H1 (cell line): ENCODE data around the gene SIM2. TPM values are rescaled to one million over a fixed set of nuclear protein-coding genes. Genes with fewer than 3 reads are reported as not detected.

Experiments
- CTCF ChIA-PET: fragments of 300-600 bp; sonication (Branson Sonifier 250); formaldehyde crosslinking; loops from one replicate; lab custom pipeline; 2021; ENCODE audit not compliant: partially characterized antibody; lab: Charles Lee
- POLR2A ChIA-PET: fragments of 300-600 bp; sonication (Branson Sonifier 250); formaldehyde crosslinking; loops from one replicate; lab custom pipeline; 2021; ENCODE audit warnings: inconsistent platforms; ENCODE audit not compliant: partially characterized antibody; lab: Charles Lee
- DNase-seq, 2 experiments: peaks; one replicate each; pipeline versions ENCODE4 v3.0.0 to v3.0.0-alpha.2; 2010 to 2022; ENCODE audit warnings: low spot score in 2 of 2, low read depth in 1 of 2, mixed read lengths in 1 of 2
- FAIRE-seq: peaks from 2 replicates; lab custom pipeline; 2011; peaks lifted over from hg19 to GRCh38; lab: Jason Lieb, UNC
- H2AFZ ChIP-seq: 2 replicates; pipeline ENCODE4 v1.8.1; 2012; ENCODE audit warnings: low read length, inconsistent platforms
- H2AK5ac ChIP-seq: 2 replicates; pipeline ENCODE4 v1.6.1; 2013; ENCODE audit warnings: low read depth, low read length
- H2BK120ac ChIP-seq: replicated peaks from 2 replicates; pipeline ENCODE3; 2013; ENCODE audit warnings: low read depth, low read length, inconsistent platforms
- H2BK12ac ChIP-seq: 2 replicates; pipeline ENCODE4 v1.6.1; 2013; ENCODE audit warnings: low read depth, low read length
- H2BK15ac ChIP-seq: 2 replicates; pipeline ENCODE4 v1.6.1; 2013; ENCODE audit warnings: low read length
- H2BK20ac ChIP-seq: 2 replicates; pipeline ENCODE4 v1.6.1; 2013; ENCODE audit warnings: low read length
- H2BK5ac ChIP-seq: 2 replicates; pipeline ENCODE4 v1.6.1; 2013; ENCODE audit warnings: low read depth, low read length
- H3K14ac ChIP-seq: 2 replicates; pipeline ENCODE4 v1.6.1; 2013; ENCODE audit warnings: inconsistent platforms; ENCODE audit not compliant: insufficient read length
- H3K18ac ChIP-seq: 2 replicates; pipeline ENCODE4 v1.6.1; 2013; ENCODE audit warnings: low read length; ENCODE audit errors: extremely low read depth
- H3K23ac ChIP-seq: 2 replicates; pipeline ENCODE4 v1.6.1; 2013; ENCODE audit warnings: inconsistent platforms; ENCODE audit not compliant: insufficient read length
- H3K23me2 ChIP-seq: 2 replicates; pipeline ENCODE4 v1.6.1; 2013; ENCODE audit warnings: low read depth, low read length
- H3K27ac ChIP-seq: 2 replicates; pipeline ENCODE4 v1.6.1; 2011; ENCODE audit warnings: low read depth, low read length, inconsistent platforms
- H3K27me3 ChIP-seq, 4 experiments: replicated peaks in 1 of 4; 1 replicate in 1 of 4; 2 replicates in 3 of 4; pipeline versions ENCODE4 v1.6.1 to v1.8.1; 2011 to 2013; ENCODE audit warnings: low read length in 3 of 4, mild to moderate bottlenecking in 3 of 4, inconsistent platforms in 2 of 4, mixed read lengths in 2 of 4, moderate library complexity in 1 of 4; ENCODE audit not compliant: control insufficient read depth in 3 of 4, insufficient read depth in 3 of 4; ENCODE audit errors: extremely low read depth in 1 of 4
- H3K36me3 ChIP-seq, 4 experiments: 2 replicates each; pipeline versions ENCODE4 v1.6.1 to v1.8.1; 2011 to 2013; ENCODE audit warnings: mild to moderate bottlenecking in 4 of 4, low read length in 3 of 4, moderate library complexity in 2 of 4, control low read depth in 1 of 4, inconsistent platforms in 1 of 4; ENCODE audit not compliant: insufficient read depth in 4 of 4, control insufficient read depth in 2 of 4
- H3K4ac ChIP-seq: replicated peaks from 2 replicates; pipeline ENCODE3; 2013; ENCODE audit warnings: low read length, low read depth, mixed read lengths, inconsistent platforms; ENCODE audit not compliant: insufficient read length
- H3K4me1 ChIP-seq, 4 experiments: replicated peaks in 1 of 4; 1 replicate in 1 of 4; 2 replicates in 3 of 4; pipeline versions ENCODE4 v1.6.1 to v1.8.1; 2011 to 2013; ENCODE audit warnings: low read length in 3 of 4, inconsistent platforms in 2 of 4, mixed read lengths in 1 of 4; ENCODE audit not compliant: insufficient read depth in 4 of 4, control insufficient read depth in 3 of 4
- H3K4me2 ChIP-seq, 2 experiments: 2 replicates each; pipeline versions ENCODE4 v1.6.1 to v1.8.1; 2011 to 2013; ENCODE audit warnings: low read depth in 2 of 2, low read length in 2 of 2, control low read depth in 1 of 2, inconsistent platforms in 1 of 2, mild to moderate bottlenecking in 1 of 2; ENCODE audit not compliant: insufficient read depth in 1 of 2
- H3K4me3 ChIP-seq, 4 experiments: fragments of 200-600, 300-600 bp in 1 of 4; sonication (generic), shearing (Covaris generic), sonication (Bioruptor Twin) in 1 of 4; 2 replicates each; pipeline versions ENCODE4 v1.5.1 to v1.8.1; 2011 to 2016; ENCODE audit warnings: low read length in 4 of 4, low read depth in 3 of 4, control low read depth in 2 of 4, inconsistent platforms in 2 of 4, mild to moderate bottlenecking in 2 of 4, mixed read lengths in 1 of 4, moderate library complexity in 1 of 4; ENCODE audit not compliant: insufficient read depth in 2 of 4; ENCODE audit errors: extremely low read depth in 1 of 4
- H3K56ac ChIP-seq: replicated peaks from 2 replicates; pipeline ENCODE3; 2013; ENCODE audit warnings: low read depth, mild to moderate bottlenecking, mixed read lengths, low read length, inconsistent platforms; ENCODE audit not compliant: insufficient read length
- H3K79me1 ChIP-seq: 2 replicates; pipeline ENCODE4 v1.6.1; 2013; ENCODE audit warnings: low read depth, low read length, control low read depth
- H3K79me2 ChIP-seq, 2 experiments: 2 replicates each; pipeline versions ENCODE4 v1.6.1 to v1.8.1; 2012 to 2013; ENCODE audit warnings: low read length in 2 of 2, mild to moderate bottlenecking in 2 of 2, inconsistent platforms in 1 of 2; ENCODE audit not compliant: insufficient read depth in 2 of 2, control insufficient read depth in 1 of 2
- H3K9ac ChIP-seq, 4 experiments: replicated peaks in 1 of 4; 1 replicate in 1 of 4; 2 replicates in 3 of 4; pipeline versions ENCODE4 v1.6.1 to v1.8.1; 2011 to 2013; ENCODE audit warnings: low read depth in 3 of 4, low read length in 3 of 4, control low read depth in 2 of 4, mild to moderate bottlenecking in 2 of 4, moderate library complexity in 2 of 4, inconsistent platforms in 1 of 4; ENCODE audit errors: extremely low read depth in 1 of 4
- H3K9me3 ChIP-seq, 2 experiments: 2 replicates each; pipeline versions ENCODE4 v1.6.1 to v1.8.1; 2012 to 2013; ENCODE audit warnings: mild to moderate bottlenecking in 2 of 2, moderate library complexity in 2 of 2, control low read depth in 1 of 2, inconsistent platforms in 1 of 2, low read depth in 1 of 2, low read length in 1 of 2, mixed read lengths in 1 of 2; ENCODE audit not compliant: insufficient read depth in 2 of 2
- H4K20me1 ChIP-seq, 2 experiments: replicated peaks in 1 of 2; 2 replicates each; pipeline versions ENCODE3 to v1.8.1; 2011 to 2013; ENCODE audit warnings: inconsistent platforms in 2 of 2, low read length in 2 of 2, mild to moderate bottlenecking in 1 of 2; ENCODE audit not compliant: insufficient read depth in 2 of 2, control insufficient read depth in 1 of 2
- H4K5ac ChIP-seq: 2 replicates; pipeline ENCODE4 v1.6.1; 2013; ENCODE audit warnings: low read length, low read depth, mixed read lengths, inconsistent platforms; ENCODE audit not compliant: insufficient read length
- H4K8ac ChIP-seq: 2 replicates; pipeline ENCODE4 v1.8.0; 2013; ENCODE audit warnings: mild to moderate bottlenecking, moderate library complexity, low read length, inconsistent platforms; ENCODE audit not compliant: insufficient read depth; ENCODE audit errors: extremely low read depth
- H4K91ac ChIP-seq: replicated peaks from 2 replicates; pipeline ENCODE3; 2013; ENCODE audit warnings: low read length, mixed read lengths, inconsistent platforms; ENCODE audit not compliant: insufficient read length
- BRCA1 ChIP-seq: IDR thresholded peaks from 2 replicates; pipeline ENCODE4 v1.6.1; 2012; ENCODE audit warnings: low read depth, low read length, improper control_type of control experiment
- CEBPB ChIP-seq: IDR thresholded peaks from 2 replicates; pipeline ENCODE4 v1.6.1; 2012; ENCODE audit warnings: low read depth, low read length
- CREB1 ChIP-seq: IDR thresholded peaks from 2 replicates; pipeline ENCODE4 v1.6.1; 2012; ENCODE audit warnings: inconsistent platforms
- E2F6 ChIP-seq: IDR thresholded peaks from 2 replicates; pipeline ENCODE4 v1.6.1; 2012; ENCODE audit warnings: inconsistent platforms
- EZH2 ChIP-seq: fragments of 200-600 bp; sonication (generic); IDR thresholded peaks from 2 replicates; pipeline ENCODE4 v1.7.1; 2012; ENCODE audit warnings: low read depth, mild to moderate bottlenecking, moderate library complexity, low read length, inconsistent platforms; ENCODE audit not compliant: severe bottlenecking
- FOSL1 ChIP-seq: IDR thresholded peaks from 2 replicates; pipeline ENCODE4 v1.6.1; 2011; ENCODE audit warnings: mild to moderate bottlenecking, low read depth, low read length, moderate library complexity; ENCODE audit not compliant: insufficient read depth
- GTF2F1 ChIP-seq: IDR thresholded peaks from 2 replicates; pipeline ENCODE4 v1.6.1; 2012; ENCODE audit warnings: low read depth, low read length, improper control_type of control experiment, borderline replicate concordance
- HDAC2 ChIP-seq, 2 experiments: fragments of 300-600 bp in 1 of 2; sonication (generic) in 1 of 2; IDR thresholded peaks; 2 replicates each; pipeline ENCODE4 v1.6.1; 2011 to 2012; ENCODE audit warnings: low read depth in 2 of 2, low read length in 2 of 2, mild to moderate bottlenecking in 2 of 2, moderate library complexity in 2 of 2, borderline replicate concordance in 1 of 2, inconsistent platforms in 1 of 2
- JUN ChIP-seq: IDR thresholded peaks from 2 replicates; pipeline ENCODE4 v1.6.1; 2011; ENCODE audit warnings: low read depth, mild to moderate bottlenecking, improper control_type of control experiment, low read length
- KDM4A ChIP-seq: IDR thresholded peaks from one replicate; pipeline ENCODE4 v1.7.1; 2012; ENCODE audit warnings: low read depth, mild to moderate bottlenecking, moderate library complexity, low read length, inconsistent platforms; ENCODE audit not compliant: severe bottlenecking
- POU5F1 ChIP-seq: IDR thresholded peaks from 2 replicates; pipeline ENCODE4 v1.6.1; 2011; ENCODE audit warnings: low read depth, mild to moderate bottlenecking, low read length, moderate library complexity
- SIN3A ChIP-seq, 2 experiments: IDR thresholded peaks in 1 of 2; conservative IDR thresholded peaks in 1 of 2; 2 replicates each; pipeline ENCODE4 v1.6.1; 2011 to 2012; ENCODE audit warnings: low read length in 2 of 2, improper control_type of control experiment in 1 of 2, low read depth in 1 of 2, mild to moderate bottlenecking in 1 of 2
- SIX5 ChIP-seq: IDR thresholded peaks from 2 replicates; pipeline ENCODE4 v1.6.1; 2011; ENCODE audit warnings: mild to moderate bottlenecking, low read depth, low read length
- TBP ChIP-seq: IDR thresholded peaks from 2 replicates; pipeline ENCODE4 v1.6.1; 2011; ENCODE audit warnings: low read depth, low read length, improper control_type of control experiment
- WGBS, 2 experiments: shearing (Covaris generic) in 1 of 2; methylation state at CpG; one replicate each; pipeline versions ENCODE4 v1.1.6 to v1.1.7; 2013 to 2015; ENCODE audit warnings: low lambda C conversion rate in 2 of 2, mixed read lengths in 2 of 2, inconsistent platforms in 1 of 2, low coverage in 1 of 2, missing lambda C conversion rate in 1 of 2; ENCODE audit not compliant: insufficient replicate concordance in 2 of 2, insufficient coverage in 1 of 2, insufficient read length in 1 of 2; ENCODE audit errors: extremely low coverage in 1 of 2, missing lambda C conversion rate in 1 of 2; 5-methylcytosine and 5-hydroxymethylcytosine counted together
- polyA plus RNA-seq, 7 experiments: library from polyadenylated mRNA; depleted of rRNA in 3 of 7; stranded (reverse) in 5 of 7; unstranded in 2 of 7; fragments of >200 nt in 5 of 7; fragments of 200-250 nt in 2 of 7; gene quantifications; 1 replicate in 5 of 7; 2 replicates in 1 of 7; 4 replicates in 1 of 7; pipeline versions ENCODE4 v1.2.1 to v1.2.3, GENCODE V29; 2011 to 2013; ENCODE audit warnings: missing spikeins in 2 of 7, mixed read lengths in 2 of 7
- total RNA-seq: library from RNA; stranded (reverse); fragmentation: NEBNext Ultra II Directional; extraction: Animal tissue kit (Norgen Biotek cat#: 25700); gene quantifications from 2 replicates; pipeline ENCODE4 v1.2.1, GENCODE V29; 2021

The SIM2 gene
- total and polyA plus RNA-seq, 2 of the 8 experiments (the other 6 are each of a cell fraction or from before 2014, with no cell fraction given) = 0.05 to 0.26 TPM

DNA sequence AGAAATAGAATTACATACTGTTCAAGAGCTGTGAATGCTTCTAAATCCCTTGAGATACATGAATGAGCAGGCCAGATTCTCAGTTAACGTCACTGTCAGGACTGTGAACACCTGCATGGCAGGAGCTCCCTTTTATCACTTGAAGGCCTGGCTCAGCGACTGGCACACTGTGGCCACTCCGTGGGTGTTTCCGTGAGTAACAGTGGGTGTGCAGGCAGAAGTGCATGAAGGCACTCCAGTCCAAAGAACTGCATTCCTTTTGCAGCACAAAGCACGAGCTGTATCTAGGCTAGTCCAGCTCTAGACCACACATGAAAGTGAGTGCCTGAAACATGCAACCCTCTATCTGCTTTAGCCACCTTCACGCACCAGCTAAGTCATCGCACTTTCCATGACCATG, 9.6 kb upstream of the SIM2 start:
- no peak overlapping the region for H4K5ac ChIP-seq
- H2BK15ac ChIP-seq = no peak overlapping the region
- no peak overlapping the region for H3K56ac ChIP-seq
- H3K79me1 ChIP-seq = no peaks in the 10 kb centered on the region
- FAIRE-seq = no peak
- H2BK12ac ChIP-seq = no peak overlapping the region
- WGBS, 2 experiments = 80% methylated on average over 7 of the region's 7 CpGs; no CpG with 5 or more reads in 1 of the 2 experiments
- no peak overlapping the region for H4K91ac ChIP-seq
- no peaks in the 10 kb centered on the region for H3K9me3 ChIP-seq
- no peaks in the 10 kb centered on the region for H3K36me3 ChIP-seq
- H3K23ac ChIP-seq = no peak overlapping the region
- POLR2A ChIA-PET = no interaction called here
- H3K14ac ChIP-seq = no peak overlapping the region
- peaks cover 7 to 10% of the 10 kb centered on the region in 2 experiments for H4K20me1 ChIP-seq
- H3K4me2 ChIP-seq = no peak overlapping the region
- no peak for DNase-seq
- H3K4me3 ChIP-seq = no peak overlapping the region
- H2BK5ac ChIP-seq = no peak overlapping the region
- H3K4ac ChIP-seq = no peak overlapping the region
- no peak overlapping the region for H3K9ac ChIP-seq
- H2AK5ac ChIP-seq = no peak overlapping the region
- H4K8ac ChIP-seq = no peak overlapping the region
- H3K18ac ChIP-seq = no peak overlapping the region
- no peak overlapping the region for H2BK20ac ChIP-seq
- peaks cover 2 to 5% (median 4%) of the 10 kb centered on the region in 4 experiments; a peak in 5 of 7 replicates for H3K4me1 ChIP-seq
- no peaks in the 10 kb centered on the region; the same call in 1 of the 2 replicates for H3K23me2 ChIP-seq
- CTCF ChIA-PET = interaction anchor here (0.6 to 6.8 kb wide), 12 partner anchors 9 to 260 kb away, joined by 3 to 40 read pairs (median 4); no protein-coding TSS in a partner anchor
- no peaks in the 10 kb centered on the region for H3K79me2 ChIP-seq
- no peak overlapping the region for H3K27ac ChIP-seq
- no peak overlapping the region for H2BK120ac ChIP-seq
- H2AFZ ChIP-seq = no peak overlapping the region
- H3K27me3 ChIP-seq = peaks cover 49 to 52% (median 52%) of the 10 kb centered on the region in 4 experiments
- TF ChIP-seq CREB1 = no peak
- TF ChIP-seq TBP = no peak
- no peak for TF ChIP-seq JUN
- no peak for TF ChIP-seq SIX5
- no peak for TF ChIP-seq SIN3A (conservative IDR thresholded peaks at IDR 0.05 in 1 of 2, IDR thresholded peaks at IDR 0.05 in 1 of 2; ENCODE audit: low read depth in 1 of 2, low read length in 2 of 2)
- no peak for TF ChIP-seq KDM4A
- no peak for TF ChIP-seq POU5F1
- no peak for TF ChIP-seq GTF2F1
- TF ChIP-seq FOSL1 = no peak
- TF ChIP-seq BRCA1 = no peak
- no peak for TF ChIP-seq HDAC2 (IDR thresholded peaks at IDR 0.05; ENCODE audit: borderline replicate concordance in 1 of 2, low read depth in 2 of 2, low read length in 2 of 2)
- no peak for TF ChIP-seq E2F6
- TF ChIP-seq CEBPB = no peak
- no peak for TF ChIP-seq EZH2
